SK-N-MC (cell line): ENCODE data around the gene KDM6A.

Source experiments
- EZH2 ChIP-seq: fragments of 200-600 bp; sonication (generic); IDR thresholded peaks from one replicate; pipeline ENCODE4 v1.6.1; 2017; ENCODE audit warnings: antibody characterized with exemption
- FOXP2 ChIP-seq: optimal IDR thresholded peaks from 2 replicates; pipeline ENCODE3; 2011; ENCODE audit warnings: mild to moderate bottlenecking, moderate library complexity; ENCODE audit not compliant: insufficient read depth; ENCODE audit errors: extremely low read length, control extremely low read depth
- POLR2AphosphoS5 ChIP-seq: IDR thresholded peaks from 2 replicates; pipeline ENCODE4 v1.6.1; 2012; ENCODE audit warnings: mild to moderate bottlenecking, low read depth, low read length, borderline replicate concordance

- TF ChIP-seq EZH2 (no peak), POLR2AphosphoS5 (no peak), FOXP2 (no peak)
Observed at GRCh38 chrX:45142185-45142584, 269.2 kb downstream of the KDM6A start.
